Measurements from ENCODE around the gene ERBB4. TPM values are rescaled to one million over a fixed set of nuclear protein-coding genes. Genes with fewer than 3 reads are reported as not detected.
"Not testable (repeated sequence)": the region's sequence is repeated elsewhere in the genome, so short reads cannot be mapped to it uniquely, and the experiment has no call there.

The ERBB4 gene
- total RNA-seq, 1 donor from 2014 or later, result 0.12 TPM

- ATAC-seq, result no peak
Observed at GRCh38 chr2:212050871-212051270, 487.7 kb downstream of the ERBB4 start.

GRCh38 chr2:212042562-212042961, 496.0 kb downstream of the ERBB4 start:
- no peak for ATAC-seq

GRCh38 chr2:212037062-212037461, 501.5 kb downstream of the ERBB4 start:
- no peak for ATAC-seq

GRCh38 chr2:212034841-212035585, 503.6 kb downstream of the ERBB4 start:
- ATAC-seq, result no peak

- no peak for ATAC-seq
Observed at GRCh38 chr2:212033888-212034287, 504.7 kb downstream of the ERBB4 start.

- no peak for ATAC-seq
Observed at GRCh38 chr2:212032536-212033219, 505.9 kb downstream of the ERBB4 start.

- ATAC-seq, result no peak
Observed at GRCh38 chr2:212032032-212032431, 506.6 kb downstream of the ERBB4 start.

GRCh38 chr2:212030709-212031108, 507.9 kb downstream of the ERBB4 start:
- ATAC-seq, result no peak

GRCh38 chr2:212028798-212029394, 509.7 kb downstream of the ERBB4 start:
- ATAC-seq, result no peak

- no peak for ATAC-seq
Observed at GRCh38 chr2:212027681-212028628, 510.6 kb downstream of the ERBB4 start.

- ATAC-seq, result no peak
Observed at GRCh38 chr2:212024040-212024439, 514.6 kb downstream of the ERBB4 start.

- no peak for ATAC-seq
Observed at GRCh38 chr2:212022966-212023365, 515.6 kb downstream of the ERBB4 start.

GRCh38 chr2:212021947-212022346, 516.7 kb downstream of the ERBB4 start:
- no peak for ATAC-seq

GRCh38 chr2:212015588-212015987, 523.0 kb downstream of the ERBB4 start:
- ATAC-seq, result no peak

- ATAC-seq, result no peak
Observed at GRCh38 chr2:212013626-212014025, 525.0 kb downstream of the ERBB4 start.

- ATAC-seq, result not testable (repeated sequence)
Observed at GRCh38 chr2:212010305-212010704, 528.3 kb downstream of the ERBB4 start.

GRCh38 chr2:212007972-212008371, 530.6 kb downstream of the ERBB4 start:
- ATAC-seq, result no peak

GRCh38 chr2:212005085-212005671, 533.4 kb downstream of the ERBB4 start:
- ATAC-seq, result no peak

- no peak for ATAC-seq
Observed at GRCh38 chr2:212001325-212001724, 537.3 kb downstream of the ERBB4 start.

GRCh38 chr2:211996857-211997256, 541.7 kb downstream of the ERBB4 start:
- no peak for ATAC-seq

- no peak for ATAC-seq
Observed at GRCh38 chr2:211994806-211995205, 543.8 kb downstream of the ERBB4 start.

- ATAC-seq, result no peak
Observed at GRCh38 chr2:211990335-211990734, 548.3 kb downstream of the ERBB4 start.
